Endothelial cell of umbilical vein (primary cell): ENCODE data around the gene TMEM119. TPM values are rescaled to one million over a fixed set of nuclear protein-coding genes. Genes with fewer than 3 reads are reported as not detected.

ENCODE experiments used
- BruUV-seq: library from RNA; stranded (reverse); fragments of 400-500 nt; replicated peaks from 2 replicates; lab custom pipeline; 2021; lab: Mats Ljungman, UMichigan
- CTCF ChIA-PET: fragments of 300-600, 350-600 bp; sonication (Branson Sonifier 250); formaldehyde crosslinking; loops from one replicate; lab custom pipeline; 2021; ENCODE audit warnings: antibody characterized with exemption, inconsistent platforms; lab: Charles Lee
- POLR2A ChIA-PET: fragments of 300-600, 350-600 bp; sonication (Branson Sonifier 250); formaldehyde crosslinking; loops from one replicate; lab custom pipeline; 2021; ENCODE audit warnings: antibody characterized with exemption, inconsistent platforms; lab: Charles Lee
- DNase-seq: peaks from one replicate; pipeline ENCODE4 v3.0.0-alpha.2; 2011; ENCODE audit warnings: low read depth, low spot score
- FAIRE-seq: peaks from 2 replicates; lab custom pipeline; 2011; peaks lifted over from hg19 to GRCh38; lab: Jason Lieb, UNC
- H2AFZ ChIP-seq: 2 replicates; pipeline ENCODE4 v1.6.0; 2012; ENCODE audit warnings: low read depth, low read length, control low read depth, inconsistent platforms
- H3K27ac ChIP-seq: 2 replicates; pipeline ENCODE4 v1.5.1; 2011; ENCODE audit warnings: low read depth, mild to moderate bottlenecking, control low read depth, low read length, moderate library complexity; ENCODE audit not compliant: insufficient read depth
- H3K27me3 ChIP-seq, 2 experiments: 2 replicates each; pipeline versions ENCODE4 v1.6.0 to v1.6.1; 2011; ENCODE audit warnings: low read length in 2 of 2, mixed read lengths in 1 of 2; ENCODE audit not compliant: control insufficient read depth in 2 of 2, insufficient read depth in 2 of 2
- H3K36me3 ChIP-seq, 2 experiments: 2 replicates in 1 of 2; 3 replicates in 1 of 2; pipeline ENCODE4 v1.5.1; 2011; ENCODE audit warnings: low read length in 2 of 2, mild to moderate bottlenecking in 1 of 2, moderate library complexity in 1 of 2; ENCODE audit not compliant: control insufficient read depth in 2 of 2, insufficient read depth in 2 of 2; ENCODE audit errors: extremely low read depth in 1 of 2
- H3K4me1 ChIP-seq: 3 replicates; pipeline ENCODE4 v1.5.1; 2011; ENCODE audit warnings: mild to moderate bottlenecking, low read length; ENCODE audit not compliant: control insufficient read depth, insufficient read depth; ENCODE audit errors: extremely low read depth
- H3K4me2 ChIP-seq: 2 replicates; pipeline ENCODE4 v1.6.1; 2011; ENCODE audit warnings: low read length, control low read depth, mixed read lengths; ENCODE audit not compliant: insufficient read depth
- H3K4me3 ChIP-seq, 3 experiments: fragments of 200-600 bp in 1 of 3; sonication (generic), shearing (Covaris generic) in 1 of 3; replicated peaks in 1 of 3; 2 replicates each; pipeline ENCODE4 v1.5.1; 2011 to 2016; ENCODE audit warnings: control low read depth in 3 of 3, low read length in 3 of 3, mild to moderate bottlenecking in 2 of 3, inconsistent platforms in 1 of 3, low read depth in 1 of 3, moderate library complexity in 1 of 3; ENCODE audit not compliant: insufficient read depth in 1 of 3
- H3K79me2 ChIP-seq: 2 replicates; pipeline ENCODE4 v1.6.0; 2012; ENCODE audit warnings: low read length, inconsistent platforms; ENCODE audit not compliant: control insufficient read depth, insufficient read depth
- H3K9ac ChIP-seq: replicated peaks from 2 replicates; pipeline ENCODE3; 2011; ENCODE audit warnings: low read length, control low read depth; ENCODE audit not compliant: insufficient read depth; ENCODE audit errors: extremely low read depth
- H3K9me1 ChIP-seq: replicated peaks from 3 replicates; pipeline ENCODE4 v1.6.0; 2011; ENCODE audit warnings: mild to moderate bottlenecking, low read length; ENCODE audit not compliant: control insufficient read depth, insufficient read depth; ENCODE audit errors: extremely low read depth
- H3K9me3 ChIP-seq: replicated peaks from 2 replicates; pipeline ENCODE4 v1.5.1; 2012; ENCODE audit warnings: low read length, inconsistent platforms; ENCODE audit not compliant: control insufficient read depth, insufficient read depth
- H4K20me1 ChIP-seq: replicated peaks from 2 replicates; pipeline ENCODE3; 2011; ENCODE audit warnings: mild to moderate bottlenecking, low read length; ENCODE audit not compliant: control insufficient read depth, insufficient read depth; ENCODE audit errors: extremely low read depth
- CTCF ChIP-seq, 2 donors: IDR thresholded peaks; 1 replicate in 1 of 2; 2 replicates in 1 of 2; pipeline ENCODE4 v1.5.1; 2011; ENCODE audit warnings: low read length in 2 of 2, mild to moderate bottlenecking in 2 of 2, moderate library complexity in 2 of 2, control low read depth in 1 of 2, inconsistent platforms in 1 of 2, low read depth in 1 of 2; ENCODE audit not compliant: insufficient read depth in 1 of 2; ENCODE audit errors: extremely low read depth in 1 of 2
- EZH2 ChIP-seq: IDR thresholded peaks from 2 replicates; pipeline ENCODE4 v1.6.1; 2012; ENCODE audit warnings: borderline replicate concordance, low read depth, mild to moderate bottlenecking, moderate library complexity, low read length, inconsistent platforms; ENCODE audit not compliant: severe bottlenecking
- FOS ChIP-seq: IDR thresholded peaks from 2 replicates; pipeline ENCODE4 v1.6.1; 2011; ENCODE audit warnings: mild to moderate bottlenecking, low read length, moderate library complexity, borderline replicate concordance; ENCODE audit not compliant: insufficient read depth
- GATA2 ChIP-seq: IDR thresholded peaks from 2 replicates; pipeline ENCODE4 v1.7.0; 2011; ENCODE audit warnings: low read depth, mild to moderate bottlenecking, moderate library complexity, mixed read lengths, low read length; ENCODE audit not compliant: insufficient read length, insufficient read depth
- JUN ChIP-seq: IDR thresholded peaks from 2 replicates; pipeline ENCODE4 v1.6.1; 2011; ENCODE audit warnings: borderline replicate concordance, low read depth; ENCODE audit not compliant: insufficient read length, insufficient read depth
- MAX ChIP-seq: IDR thresholded peaks from 2 replicates; pipeline ENCODE4 v1.6.1; 2011; ENCODE audit not compliant: insufficient read depth, insufficient read length
- MYC ChIP-seq: IDR thresholded peaks from one replicate; pipeline ENCODE4 v1.6.1; 2011; ENCODE audit warnings: mild to moderate bottlenecking, low read depth, low read length
- POLR2A ChIP-seq: IDR thresholded peaks from 2 replicates; pipeline ENCODE4 v1.6.1; 2012; ENCODE audit warnings: low read depth, mild to moderate bottlenecking, control low read depth, low read length
- POLR2AphosphoS5 ChIP-seq: IDR thresholded peaks from 2 replicates; pipeline ENCODE4 v1.6.1; 2012; ENCODE audit warnings: low read depth, mild to moderate bottlenecking, control low read depth, low read length, moderate library complexity; ENCODE audit not compliant: insufficient read depth
- dilution Hi-C: fragments of 300-500 bp; cut with MboI; formaldehyde crosslinking; loops from one replicate; pipeline ENCODE4 v1.15.0; 2019; ENCODE audit warnings: low sequenced_read_pairs; ENCODE audit not compliant: extremely low pct_ligation_motif_present
- intact Hi-C: fragments of 100-400 bp; cut with micrococcal nuclease; formaldehyde crosslinking; loops from one replicate; pipeline ENCODE4 v1.10.0; 2022
- polyA plus RNA-seq, 4 experiments: library from polyadenylated mRNA; depleted of rRNA in 3 of 4; stranded (reverse) in 3 of 4; unstranded in 1 of 4; fragments of >200 nt; gene quantifications; 2 replicates each; pipeline versions ENCODE4 v1.2.1 to v1.2.3, GENCODE V29; 2011 to 2012; ENCODE audit warnings: missing spikeins in 1 of 4
- total RNA-seq: library from RNA; stranded (reverse); gene quantifications from 2 replicates; pipeline ENCODE4 v1.2.3, GENCODE V29; 2021

Gene TMEM119
- total and polyA plus RNA-seq, 2 donors (not counting 3 experiments of a cell fraction or from before 2014, with no cell fraction given), result not detected

GRCh38 chr12:108547686-108548085 lies 50.2 kb downstream of the TMEM119 start:
- POLR2A ChIA-PET, result no interaction called here
- no TSS peak for BruUV-seq
- Histone ChIP-seq H3K27ac (no peak overlapping the region), H3K4me2 (no peak overlapping the region), H3K9me3 (no peaks in the 10 kb centered on the region), H3K27me3 (no peaks in the 10 kb centered on the region), H4K20me1 (peaks cover 4% of the 10 kb centered on the region), H3K4me3 (no peak overlapping the region), H3K36me3 (peaks cover 16 to 22% of the 10 kb centered on the region in 2 experiments), H3K9me1 (no peaks in the 10 kb centered on the region), H3K79me2 (peaks cover 52% of the 10 kb centered on the region), H3K9ac (no peak overlapping the region), H3K4me1 (no peaks in the 10 kb centered on the region), H2AFZ (no peak overlapping the region)
- FAIRE-seq, result no peak
- CTCF ChIA-PET, result no interaction called here
- intact Hi-C loops, result no loop called here
- no peak for TF ChIP-seq JUN
- TF ChIP-seq MAX, result no peak
- TF ChIP-seq FOS, result no peak
- TF ChIP-seq EZH2, result no peak
- no peak for TF ChIP-seq POLR2AphosphoS5
- no peak for TF ChIP-seq GATA2
- no peak for TF ChIP-seq MYC
- no peak for TF ChIP-seq POLR2A
- DNase-seq, result no peak
- dilution Hi-C loops, result no loop called here

- no TSS peak for BruUV-seq
- DNase-seq (no peak), FAIRE-seq (no peak)
These were observed 54.2 kb downstream of the TMEM119 start for GRCh38 chr12:108543652-108544051.

More at GRCh38 chr12:108543652-108544051, 54.2 kb downstream of the TMEM119 start:
- no peak overlapping the region for H3K27ac ChIP-seq
- no peak overlapping the region for H3K4me2 ChIP-seq
- H3K36me3 ChIP-seq, result peaks cover 12 to 22% of the 10 kb centered on the region in 2 experiments
- intact Hi-C loops (no loop called here), dilution Hi-C loops (no loop called here)
- no peak for TF ChIP-seq CTCF (IDR thresholded peaks at IDR 0.05; ENCODE audit: extremely low read depth in 1 of 2, insufficient read depth in 1 of 2, low read depth in 1 of 2, low read length in 2 of 2)
- H4K20me1 ChIP-seq, result no peaks in the 10 kb centered on the region
- no peaks in the 10 kb centered on the region for H3K4me1 ChIP-seq
- no peak overlapping the region for H3K9ac ChIP-seq
- H3K9me3 ChIP-seq, result no peaks in the 10 kb centered on the region
- ChIA-PET CTCF (no interaction called here), POLR2A (no interaction called here)
- no peak overlapping the region for H3K4me3 ChIP-seq
- H3K79me2 ChIP-seq, result peaks cover 34% of the 10 kb centered on the region
- no peak overlapping the region for H2AFZ ChIP-seq
- no peaks in the 10 kb centered on the region for H3K27me3 ChIP-seq
- no peaks in the 10 kb centered on the region for H3K9me1 ChIP-seq
